GM18508 (cell line): ENCODE measurements around the gene AKR1E2.

Source experiments
- ATAC-seq: cut with Tn5 transposase; IDR thresholded peaks from one replicate; pipeline ENCODE4 v1.9.1; 2021; ENCODE audit warnings: moderate number of reproducible peaks; ENCODE audit not compliant: insufficient read depth, unreplicated experiment

AKR1E2 gene

GRCh38 chr10:4888236-4888635 is 62.2 kb downstream of the AKR1E2 start:
- ATAC-seq: no peak

DNA sequence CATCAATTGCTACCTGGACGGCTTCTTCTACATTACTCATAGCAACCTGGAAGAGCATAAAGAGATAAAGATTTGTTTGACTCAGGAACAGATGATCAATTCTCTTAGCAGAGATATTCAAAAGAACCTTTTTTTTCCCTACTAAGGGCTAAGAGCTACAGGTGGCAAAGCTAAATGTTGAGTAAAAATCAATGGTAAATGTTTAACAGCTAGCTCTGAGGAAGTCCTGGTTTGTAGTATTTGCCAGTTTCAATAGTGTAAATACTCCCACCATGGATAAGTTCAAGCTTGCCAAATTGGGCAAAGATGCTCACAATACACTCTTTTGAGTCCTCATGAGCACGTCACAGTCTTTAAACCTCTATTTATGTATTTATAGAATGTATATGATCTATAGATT is 64.0 kb downstream of the AKR1E2 start:
- no peak for ATAC-seq

GRCh38 chr10:4892681-4893080 is 66.7 kb downstream of the AKR1E2 start:
- ATAC-seq: no peak

- ATAC-seq: no peak
These were observed 68.3 kb downstream of the AKR1E2 start for GRCh38 chr10:4894335-4894734.
